ENCODE measurements around the gene C22orf15.

Gene C22orf15

GRCh38 chr22:23773483-23774113 is 10.8 kb downstream of the C22orf15 start:
- ATAC-seq = no peak

- no peak for ATAC-seq
Observed at GRCh38 chr22:23774114-23774921, 11.5 kb downstream of the C22orf15 start.

GRCh38 chr22:23774922-23775436 is 12.2 kb downstream of the C22orf15 start:
- ATAC-seq = no peak

GRCh38 chr22:23775779-23776375 is 13.1 kb downstream of the C22orf15 start:
- no peak for ATAC-seq

- ATAC-seq = no peak
Observed at GRCh38 chr22:23777776-23778576, 15.2 kb downstream of the C22orf15 start.

GRCh38 chr22:23778577-23778900 is 15.7 kb downstream of the C22orf15 start:
- ATAC-seq = no peak

GRCh38 chr22:23779083-23779482 is 16.3 kb downstream of the C22orf15 start:
- ATAC-seq = no peak

- no peak for ATAC-seq
Observed at GRCh38 chr22:23779731-23780130, 16.9 kb downstream of the C22orf15 start.

- ATAC-seq = no peak
Observed at GRCh38 chr22:23780146-23780748, 17.5 kb downstream of the C22orf15 start.

GRCh38 chr22:23781065-23781464 is 18.3 kb downstream of the C22orf15 start:
- ATAC-seq = no peak

GRCh38 chr22:23781511-23782183 is 18.9 kb downstream of the C22orf15 start:
- no peak for ATAC-seq

- ATAC-seq = no peak
Observed at GRCh38 chr22:23782252-23782651, 19.5 kb downstream of the C22orf15 start.

- no peak for ATAC-seq
Observed at GRCh38 chr22:23782703-23783102, 19.9 kb downstream of the C22orf15 start.

GRCh38 chr22:23783265-23784150 is 20.7 kb downstream of the C22orf15 start:
- ATAC-seq = no peak

GRCh38 chr22:23784215-23784732 is 21.5 kb downstream of the C22orf15 start:
- ATAC-seq = no peak

- ATAC-seq = no peak
Observed at GRCh38 chr22:23786261-23786710, 23.5 kb downstream of the C22orf15 start.

GRCh38 chr22:23786752-23787599 is 24.2 kb downstream of the C22orf15 start, which contains the start of gene SMARCB1:
SMARCB1 (plus strand) TSS chr22:23786966; CDS start chr22:23787170, 204 bp downstream.
- ATAC-seq = peak; percentile 82 to 83

- peak in 1 of 2 donors; percentile 22 for ATAC-seq
Observed at GRCh38 chr22:23787600-23787896, 24.8 kb downstream of the C22orf15 start.

GRCh38 chr22:23787910-23788309 is 25.1 kb downstream of the C22orf15 start:
- no peak for ATAC-seq

GRCh38 chr22:23789121-23789520 is 26.3 kb downstream of the C22orf15 start:
- ATAC-seq = no peak

Measured in activated CD4-positive, CD25-positive, alpha-beta regulatory T cell treated with anti-CD3 and anti-CD28 coated beads, Interleukin-2, amount 50 U/mL, for 24 hours (primary cell).